H7 (cell line): ENCODE results near the gene HEG1. TPM values are rescaled to one million over a fixed set of nuclear protein-coding genes. Genes with fewer than 3 reads are reported as not detected.

Source experiments
- DNase-seq: peaks from one replicate; pipeline ENCODE4 v3.0.0; 2012
- H3K27me3 ChIP-seq: 2 replicates; pipeline ENCODE4 v1.6.0; 2011; ENCODE audit warnings: mild to moderate bottlenecking, low read length; ENCODE audit not compliant: control insufficient read depth, insufficient read depth
- H3K36me3 ChIP-seq: replicated peaks from 2 replicates; pipeline ENCODE4 v1.5.1; 2011; ENCODE audit warnings: low read length; ENCODE audit not compliant: control insufficient read depth, insufficient read depth
- H3K4me3 ChIP-seq: 2 replicates; pipeline ENCODE4 v1.5.1; 2011; ENCODE audit warnings: low read depth, mild to moderate bottlenecking, control low read depth, low read length, moderate library complexity; ENCODE audit not compliant: insufficient read depth
- total RNA-seq: library from RNA; depleted of rRNA; stranded (reverse); fragments of >200 nt; shearing (Covaris generic); gene quantifications from 2 replicates; pipeline ENCODE4 v1.2.3, GENCODE V29; 2014

HEG1 gene
- total RNA-seq, 1 experiment from 2014 or later = 18.0 TPM

DNA sequence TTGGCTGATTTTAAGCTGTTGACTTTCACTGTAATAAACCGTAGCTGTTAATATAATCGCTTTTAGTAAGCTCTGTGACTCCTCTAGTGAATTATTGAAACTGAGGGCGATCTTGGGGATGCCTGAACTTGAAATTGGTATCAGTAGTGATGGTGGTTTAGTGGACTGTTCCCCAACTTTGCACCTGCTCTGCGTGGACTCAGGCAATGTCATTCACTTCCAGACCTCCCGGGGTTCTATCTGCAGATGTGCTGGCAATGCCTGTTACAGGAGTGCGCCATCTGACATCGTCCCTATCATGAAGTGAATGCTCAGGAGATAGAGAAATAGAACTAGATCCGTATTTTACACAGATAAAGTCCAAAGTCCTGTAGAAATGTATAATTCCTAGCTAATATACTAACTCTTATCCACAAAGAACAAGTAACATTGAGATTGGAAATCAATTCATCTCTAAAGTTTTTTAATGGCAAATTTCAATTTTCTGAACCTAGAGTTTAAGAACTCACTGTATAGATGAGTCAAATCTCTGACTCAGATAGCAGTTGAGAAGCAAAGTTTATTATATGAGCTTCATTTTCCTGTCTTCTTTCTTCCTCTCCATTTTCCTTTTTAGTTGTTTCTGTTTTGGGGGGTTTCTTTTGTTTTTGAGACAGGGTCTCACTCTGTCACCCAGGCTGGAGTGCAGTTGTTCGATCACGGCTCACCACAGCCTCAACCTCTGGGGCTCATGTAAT lies 51.8 kb downstream of the HEG1 start:
- no peak for DNase-seq
- Histone ChIP-seq H3K4me3 (no peak overlapping the region), H3K27me3 (no peaks in the 10 kb centered on the region), H3K36me3 (peaks cover 3% of the 10 kb centered on the region)

DNA sequence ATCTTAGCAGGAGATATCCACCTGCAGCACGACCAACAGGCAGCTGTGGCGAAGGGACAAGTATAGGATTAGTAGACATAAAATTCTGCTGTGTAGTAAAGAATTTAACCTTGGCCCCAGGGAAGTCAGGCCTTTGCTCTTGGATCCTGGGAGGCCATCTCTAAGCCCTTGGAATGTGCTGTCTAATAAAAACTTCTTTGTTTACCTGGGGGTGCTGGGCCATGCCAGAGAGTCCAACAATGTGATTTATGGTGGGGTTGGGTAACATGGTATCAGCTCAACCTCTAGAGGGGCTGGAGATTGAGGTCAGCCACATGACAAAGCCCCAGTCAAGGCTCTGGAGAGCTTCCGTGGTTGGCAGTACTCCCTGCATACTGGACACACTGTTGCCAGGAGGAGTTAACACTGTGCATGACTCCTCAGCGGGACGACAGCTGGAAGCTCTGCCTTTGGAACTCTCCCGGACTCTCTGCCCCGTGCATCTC lies 52.4 kb downstream of the HEG1 start:
- no peak for DNase-seq
- Histone ChIP-seq H3K36me3 (peaks cover 3% of the 10 kb centered on the region), H3K27me3 (no peaks in the 10 kb centered on the region), H3K4me3 (no peak overlapping the region)

DNA sequence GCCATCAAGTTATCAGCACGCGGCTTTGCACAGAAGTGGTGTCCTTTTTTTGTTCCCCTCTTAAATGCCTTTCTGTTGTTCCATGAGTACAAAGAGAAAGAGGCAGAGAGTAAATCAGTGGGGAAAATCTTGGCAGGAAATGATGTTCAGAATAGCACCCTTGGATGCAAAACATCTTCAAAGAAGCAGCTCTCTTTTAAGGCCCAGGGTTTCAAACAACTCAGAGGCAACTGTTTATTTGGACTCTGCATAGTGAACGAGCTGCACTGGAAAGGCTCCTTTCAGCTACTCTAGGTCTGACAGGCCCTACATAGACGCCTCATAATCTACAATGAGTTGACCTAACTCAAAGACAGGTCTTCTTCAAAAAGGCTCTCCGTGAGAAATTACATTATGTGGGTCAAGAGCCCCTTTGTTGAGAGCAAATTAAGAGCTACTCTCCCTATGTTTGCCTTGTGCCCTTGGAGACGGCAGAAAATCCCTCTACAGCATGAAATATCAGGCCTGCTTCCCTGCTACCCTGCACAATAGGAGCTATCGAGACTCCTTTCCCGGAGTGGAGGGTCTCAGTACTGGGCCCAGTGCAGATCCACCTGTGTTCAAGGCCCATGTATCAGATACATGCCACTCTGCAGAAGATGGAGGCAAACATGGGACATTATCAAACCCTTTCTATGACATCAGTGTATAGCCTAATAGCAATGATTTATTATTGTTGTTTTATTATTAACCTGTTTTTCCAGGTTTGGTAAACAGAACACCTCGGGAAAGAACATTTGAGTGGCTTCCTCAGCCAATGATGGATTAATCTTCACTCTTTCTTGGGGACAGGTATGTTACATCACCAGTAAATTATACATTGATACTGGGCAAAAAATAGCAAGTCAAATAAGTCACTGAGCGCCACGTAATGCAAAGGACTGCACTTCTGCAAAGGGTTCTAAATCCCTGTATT lies 53.1 kb downstream of the HEG1 start:
- no peak for DNase-seq
- H3K36me3 ChIP-seq = peaks cover 3% of the 10 kb centered on the region
- H3K4me3 ChIP-seq = no peak overlapping the region
- H3K27me3 ChIP-seq = no peaks in the 10 kb centered on the region

DNA sequence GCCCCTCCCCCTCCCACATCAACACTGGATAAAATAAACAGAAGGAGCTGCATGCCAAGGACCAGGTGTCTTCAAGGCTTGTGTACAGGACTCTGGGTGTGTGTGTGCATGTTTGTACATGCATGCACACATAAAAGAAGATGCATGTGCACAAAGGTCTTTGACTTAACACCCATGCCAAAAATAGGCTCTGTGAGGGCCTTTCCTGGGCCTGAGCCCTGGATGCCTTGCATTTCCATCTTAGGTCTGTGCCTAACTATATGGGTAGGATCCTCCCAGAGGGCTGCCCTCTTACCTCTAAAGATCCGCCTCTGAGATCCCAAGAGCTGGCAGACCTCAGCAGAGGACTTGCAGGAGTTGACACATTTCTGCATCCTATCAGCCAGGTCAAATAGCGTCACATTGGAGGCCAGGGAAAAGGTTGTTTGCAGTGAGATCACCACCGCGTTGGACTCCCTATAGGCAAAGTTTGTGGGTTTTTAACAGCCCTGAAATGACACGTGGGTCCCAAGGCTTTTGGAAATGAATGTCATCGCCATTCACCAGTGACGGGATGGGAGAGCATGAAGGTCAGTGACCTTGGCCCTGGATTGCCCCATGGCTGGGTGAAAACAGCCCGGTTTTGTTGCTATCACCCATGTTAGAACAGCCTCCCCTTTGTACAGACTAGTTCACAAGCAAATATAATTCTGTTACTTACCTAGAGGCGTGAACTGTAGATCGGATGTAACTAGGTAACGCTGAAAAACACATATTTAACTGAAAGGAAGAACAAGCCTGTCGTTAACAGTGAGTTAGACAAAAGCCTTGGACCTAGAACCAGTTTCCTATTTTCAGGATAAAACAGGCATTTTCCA lies 54.0 kb downstream of the HEG1 start:
- no peak overlapping the region for H3K4me3 ChIP-seq
- H3K36me3 ChIP-seq = peaks cover 3% of the 10 kb centered on the region
- no peaks in the 10 kb centered on the region for H3K27me3 ChIP-seq
- DNase-seq = no peak

DNA sequence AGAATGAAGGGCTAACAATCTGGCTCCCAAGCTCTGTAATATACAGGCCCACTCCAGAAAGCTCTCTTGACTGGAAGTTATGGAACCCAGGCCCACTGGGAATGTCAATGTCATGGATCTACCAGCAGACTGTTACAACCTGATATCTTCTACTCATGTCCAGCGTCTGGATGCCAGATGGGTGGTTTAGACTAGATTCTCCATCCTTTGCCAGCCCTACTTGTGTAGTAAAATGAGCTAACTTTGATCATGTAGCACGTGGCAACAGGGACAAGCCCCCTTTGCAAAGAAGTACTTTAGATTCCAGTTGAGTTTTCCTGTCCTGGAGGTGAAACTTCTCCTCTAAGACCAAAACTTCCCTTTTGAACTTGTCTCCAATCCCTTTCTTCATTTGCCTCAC lies 55.1 kb downstream of the HEG1 start:
- H3K36me3 ChIP-seq = peaks cover 3% of the 10 kb centered on the region
- DNase-seq = no peak
- no peaks in the 10 kb centered on the region for H3K27me3 ChIP-seq
- H3K4me3 ChIP-seq = no peak overlapping the region

DNA sequence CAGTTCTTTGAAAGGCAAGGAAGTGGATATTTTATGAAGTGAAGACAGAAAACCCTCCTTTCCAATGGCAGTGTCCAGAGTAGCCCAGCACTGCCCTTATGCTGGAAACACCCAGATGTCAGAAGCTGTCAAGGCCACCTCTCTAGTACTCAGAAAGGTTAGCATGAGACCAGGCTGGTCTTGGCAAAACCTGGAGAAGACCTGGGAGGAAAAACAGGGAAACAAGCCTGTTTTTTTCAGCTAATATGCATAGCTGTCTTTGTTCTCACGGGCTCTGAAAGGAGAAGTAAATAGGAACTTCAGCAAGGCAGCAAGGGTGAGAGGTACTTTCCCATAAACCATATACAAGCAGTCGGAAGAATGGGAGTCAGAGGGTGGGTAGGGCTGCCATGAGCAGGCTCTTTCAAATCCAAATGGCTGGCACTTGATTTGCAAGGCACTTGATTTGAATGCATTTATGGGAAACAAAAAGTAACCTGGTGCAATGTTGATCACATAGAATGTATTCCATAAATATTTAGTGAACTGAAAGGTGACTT lies 55.8 kb downstream of the HEG1 start:
- Histone ChIP-seq H3K27me3 (no peaks in the 10 kb centered on the region), H3K36me3 (peaks cover 3% of the 10 kb centered on the region; the same call in 1 of the 2 replicates), H3K4me3 (no peak overlapping the region)
- DNase-seq = no peak

DNA sequence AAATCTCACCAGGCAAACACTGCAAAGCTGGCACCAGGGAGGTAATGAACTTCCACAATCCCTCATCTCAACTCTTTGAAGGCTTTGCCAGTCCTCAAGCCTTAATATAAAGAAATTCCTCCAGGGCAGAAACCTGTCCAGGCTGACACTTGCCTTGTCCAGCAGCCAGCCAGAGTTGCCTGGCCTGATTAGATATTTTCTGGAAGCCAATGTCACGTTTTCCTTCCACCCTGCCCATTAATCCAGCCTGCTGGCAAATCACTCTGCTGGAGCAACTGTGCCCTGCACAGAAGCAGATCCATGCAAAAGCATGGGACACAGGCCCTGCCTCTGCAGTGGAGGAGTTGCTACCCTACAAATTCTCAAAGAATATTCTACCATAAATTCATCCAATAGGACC lies 56.5 kb downstream of the HEG1 start:
- peaks cover 3% of the 10 kb centered on the region; the same call in 1 of the 2 replicates for H3K36me3 ChIP-seq

DNA sequence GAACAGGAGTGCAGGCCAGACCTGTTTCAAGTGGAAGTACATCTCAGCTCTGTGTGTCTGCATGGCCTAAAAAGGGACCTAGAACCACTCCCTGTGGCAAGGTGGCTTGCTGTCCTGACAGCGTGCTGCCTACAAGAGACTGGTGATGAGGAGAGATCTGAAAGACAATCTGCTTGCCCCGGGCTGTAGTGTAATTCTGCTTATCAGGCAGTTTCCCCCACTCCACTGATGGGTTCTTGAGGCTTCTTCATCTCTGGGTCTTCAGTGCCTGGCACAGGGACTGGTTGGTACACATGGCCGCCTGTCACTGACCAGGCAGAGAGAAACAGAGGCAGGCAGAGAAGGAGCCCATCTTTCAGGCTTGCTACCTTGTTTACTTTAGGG lies 57.6 kb downstream of the HEG1 start:
- H3K27me3 ChIP-seq = no peaks in the 10 kb centered on the region
- no peak for DNase-seq
- H3K36me3 ChIP-seq = 0 out of 2 replicates have a peak, but pooled peaks cover 1% of the 10 kb centered on the region
- no peak overlapping the region for H3K4me3 ChIP-seq

More for the DNA sequence above, 56.5 kb downstream of the HEG1 start:
- H3K27me3 ChIP-seq = no peaks in the 10 kb centered on the region
- no peak overlapping the region for H3K4me3 ChIP-seq
- no peak for DNase-seq

DNA sequence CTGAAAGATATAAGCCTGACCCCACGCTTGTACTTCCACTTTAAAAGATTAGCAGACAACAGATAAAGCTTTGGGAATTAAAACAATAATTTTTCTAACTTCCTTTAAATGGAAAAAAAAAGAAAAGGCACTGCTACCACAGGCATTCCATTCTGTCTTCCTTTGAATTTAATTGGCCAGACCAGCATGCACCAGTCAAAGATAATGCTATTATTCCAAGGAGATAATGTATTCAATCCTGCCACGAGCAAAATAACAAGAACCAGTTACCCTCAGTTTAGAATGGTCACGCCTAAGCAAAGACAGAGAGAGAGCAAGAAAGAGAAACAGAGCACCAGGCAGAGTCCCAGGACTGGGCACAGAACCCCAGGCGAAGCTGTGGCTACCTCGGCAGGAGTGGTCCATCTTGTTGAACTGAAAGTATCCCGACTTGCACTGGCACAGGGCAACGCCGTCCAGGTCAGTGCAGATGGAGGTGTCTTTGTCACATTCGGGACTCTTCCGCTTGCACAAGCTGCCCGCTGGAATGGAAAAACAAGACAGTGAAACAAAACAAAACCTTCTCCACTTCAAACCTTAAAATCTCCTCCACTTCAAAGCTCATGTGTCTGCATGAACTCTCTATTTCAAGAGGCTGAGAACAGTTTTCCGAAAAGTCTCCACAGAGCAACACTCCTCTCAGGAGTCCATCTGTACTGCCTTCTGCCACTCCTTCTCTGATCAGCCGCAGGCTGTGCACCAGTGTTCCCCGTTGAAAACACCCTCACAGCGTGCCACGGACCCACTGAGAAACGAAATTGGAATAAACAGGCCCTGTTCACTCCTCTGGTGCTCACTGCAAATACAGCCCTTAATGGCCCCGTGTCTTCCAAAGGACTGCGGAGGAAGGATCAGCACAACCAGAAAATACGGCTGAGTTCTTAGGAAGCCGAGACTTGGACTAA lies 58.2 kb downstream of the HEG1 start:
- Histone ChIP-seq H3K27me3 (no peaks in the 10 kb centered on the region), H3K36me3 (0 out of 2 replicates have a peak, but pooled peaks cover 1% of the 10 kb centered on the region), H3K4me3 (no peak overlapping the region)
- no peak for DNase-seq

DNA sequence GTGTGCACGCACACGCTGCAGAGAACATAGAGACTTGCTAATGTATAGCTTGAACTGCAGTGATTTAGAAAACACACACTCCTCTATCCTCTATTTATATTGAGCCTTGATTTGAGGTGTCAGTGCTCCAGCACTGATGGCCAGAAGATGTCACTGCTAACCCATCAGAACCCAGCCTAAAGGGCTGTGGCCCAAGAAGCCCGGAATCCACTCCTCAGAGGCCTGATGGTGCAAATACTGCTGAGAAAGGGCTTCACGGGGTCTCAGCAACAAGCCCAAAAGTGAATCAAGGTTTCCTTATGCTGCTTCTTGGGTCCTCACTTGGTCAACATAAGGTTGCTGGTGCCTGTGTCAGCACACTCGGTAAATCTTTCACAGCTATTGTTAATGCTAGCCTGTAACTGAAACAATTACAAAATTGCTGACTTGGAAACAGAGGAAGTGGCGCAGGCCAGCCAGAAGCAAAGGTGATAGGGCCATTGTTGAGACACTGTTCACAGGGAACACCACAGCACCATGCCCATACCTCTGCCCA lies 60.3 kb downstream of the HEG1 start:
- Histone ChIP-seq H3K36me3 (peaks cover under 1% of the 10 kb centered on the region; the same call in 1 of the 2 replicates), H3K4me3 (no peak overlapping the region), H3K27me3 (no peaks in the 10 kb centered on the region)
- DNase-seq = peak; percentile 78

DNA sequence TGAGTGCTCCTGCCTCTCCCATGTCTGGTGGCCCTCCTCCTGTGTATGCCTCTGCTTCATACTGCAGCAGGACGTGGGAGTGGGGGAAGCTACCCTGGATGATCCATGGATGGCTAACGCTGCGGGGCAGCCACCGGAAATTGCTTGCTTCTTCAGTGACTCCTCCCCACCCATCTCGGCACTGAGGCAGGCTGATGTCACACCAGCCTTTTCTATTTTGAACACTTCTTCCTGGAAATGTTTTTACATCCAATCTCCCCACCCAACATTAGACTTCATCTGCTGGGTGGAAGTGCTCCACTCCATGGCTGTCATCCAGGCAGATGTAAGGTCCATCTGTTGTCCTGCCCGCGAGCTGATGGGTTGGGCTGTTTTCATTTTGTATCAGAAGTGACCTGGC lies 62.3 kb downstream of the HEG1 start:
- DNase-seq = no peak
- no peak overlapping the region for H3K4me3 ChIP-seq
- H3K27me3 ChIP-seq = no peaks in the 10 kb centered on the region
- H3K36me3 ChIP-seq = peaks cover 2% of the 10 kb centered on the region

DNA sequence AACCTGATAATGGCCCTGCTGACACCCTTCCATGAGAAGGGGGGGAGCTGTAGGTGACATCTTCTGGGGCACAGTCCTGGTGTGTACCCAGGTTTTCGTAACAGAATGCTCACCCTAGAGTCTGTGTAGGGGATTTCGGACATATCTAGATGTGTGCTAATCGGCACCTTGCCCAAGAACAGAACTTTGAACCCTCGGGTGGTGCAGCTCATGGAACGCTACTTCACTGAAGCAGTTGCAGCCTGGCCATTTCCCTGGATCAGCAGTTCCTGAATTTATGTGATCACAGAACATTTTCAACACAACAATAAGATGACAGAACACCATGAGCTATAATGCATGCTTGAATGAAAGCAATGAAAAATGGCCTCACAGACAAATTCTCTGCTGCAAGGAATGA lies 63.8 kb downstream of the HEG1 start:
- no peak for DNase-seq
- H3K36me3 ChIP-seq = peaks cover 2% of the 10 kb centered on the region
- no peaks in the 10 kb centered on the region for H3K27me3 ChIP-seq
- no peak overlapping the region for H3K4me3 ChIP-seq
